K562 (cell line): ENCODE measurements around the gene SLC38A10. TPM values are rescaled to one million over a fixed set of nuclear protein-coding genes. Genes with fewer than 3 reads are reported as not detected.

ENCODE experiments used
- ATAC-seq: fragments of 200-7000 bp; cut with Tn5 transposase; 3 replicates; pipeline ENCODE4 v1.9.1; 2020; ENCODE audit warnings: moderate library complexity
- BruUV-seq: library from RNA; stranded (reverse); fragments of 400-500 nt; replicated peaks from 2 replicates; lab custom pipeline; 2021; lab: Mats Ljungman, UMichigan
- CTCF ChIA-PET: fragments of 300-600 bp; formaldehyde crosslinking; extraction: SDS; loops from one replicate; lab custom pipeline; 2021; ENCODE audit warnings: low intra/inter-chr PET ratio; lab: Yijun Ruan, JAX
- POLR2A ChIA-PET: fragments of 300-600, 350-650 bp; sonication (Branson Sonifier 250); formaldehyde crosslinking; extraction: SDS; loops from one replicate; lab custom pipeline; 2021; ENCODE audit warnings: antibody characterized with exemption, inconsistent platforms; lab: Yijun Ruan, JAX
- DNase-seq, 4 experiments: peaks; one replicate each; pipeline versions ENCODE4 v3.0.0 to v3.0.0-alpha.2; 2011 to 2018; ENCODE audit warnings: low spot score in 3 of 4, mixed read lengths in 3 of 4; ENCODE audit errors: extremely low read depth in 1 of 4
- FAIRE-seq: peaks from 2 replicates; lab custom pipeline; 2011; peaks lifted over from hg19 to GRCh38; lab: Jason Lieb, UNC
- H2AFZ ChIP-seq: 2 replicates; pipeline ENCODE4 v1.6.0; 2011; ENCODE audit warnings: low read depth, low read length, control low read depth, inconsistent platforms
- H3K27ac ChIP-seq: fragments of 200-600 bp; 3 replicates; pipeline ENCODE4 v1.8.0; 2011; ENCODE audit warnings: low read depth, mild to moderate bottlenecking, control low read depth, inconsistent platforms, low read length, moderate library complexity, mixed read lengths; ENCODE audit errors: extremely low read depth
- H3K27me3 ChIP-seq, 2 experiments: fragments of 300-600 bp in 1 of 2; 2 replicates in 1 of 2; 3 replicates in 1 of 2; pipeline versions ENCODE4 v1.6.0 to v1.8.0; 2011; ENCODE audit warnings: inconsistent platforms in 2 of 2, low read length in 2 of 2, mild to moderate bottlenecking in 1 of 2, mixed read lengths in 1 of 2, moderate library complexity in 1 of 2; ENCODE audit not compliant: control insufficient read depth in 2 of 2, insufficient read depth in 2 of 2
- H3K36me3 ChIP-seq: fragments of 300-600 bp; 3 replicates; pipeline ENCODE4 v1.8.0; 2011; ENCODE audit warnings: mild to moderate bottlenecking, low read length, inconsistent platforms; ENCODE audit not compliant: control insufficient read depth, insufficient read depth
- H3K4me1 ChIP-seq, 2 experiments: fragments of 200-600 bp in 1 of 2; replicated peaks in 1 of 2; 2 replicates in 1 of 2; 3 replicates in 1 of 2; pipeline versions ENCODE4 v1.5.1 to v1.8.0; 2011; ENCODE audit warnings: inconsistent platforms in 2 of 2, low read length in 2 of 2, mild to moderate bottlenecking in 1 of 2, mixed read lengths in 1 of 2, moderate library complexity in 1 of 2; ENCODE audit not compliant: control insufficient read depth in 2 of 2, insufficient read depth in 2 of 2
- H3K4me2 ChIP-seq: 2 replicates; pipeline ENCODE4 v1.6.1; 2011; ENCODE audit warnings: low read length, control low read depth, inconsistent platforms, mixed read lengths; ENCODE audit not compliant: insufficient read depth
- H3K4me3 ChIP-seq: fragments of 200-600 bp; sonication (generic), shearing (Covaris generic); 2 replicates; pipeline ENCODE4 v1.5.1; 2016; ENCODE audit warnings: control low read depth, inconsistent platforms
- H3K79me2 ChIP-seq: fragments of 200-600 bp; 3 replicates; pipeline ENCODE4 v1.8.0; 2011; ENCODE audit warnings: low read length, inconsistent platforms; ENCODE audit not compliant: control insufficient read depth, insufficient read depth
- H3K9ac ChIP-seq, 2 experiments: 2 replicates each; pipeline versions ENCODE4 v1.6.0 to v1.6.1; 2011; ENCODE audit warnings: low read depth in 2 of 2, low read length in 2 of 2, control low read depth in 1 of 2, inconsistent platforms in 1 of 2, mild to moderate bottlenecking in 1 of 2, mixed read lengths in 1 of 2; ENCODE audit not compliant: insufficient read depth in 1 of 2
- H3K9me1 ChIP-seq: one replicate; pipeline ENCODE4 v1.6.0; 2011; ENCODE audit warnings: inconsistent platforms, mild to moderate bottlenecking, low read length, moderate library complexity; ENCODE audit not compliant: control insufficient read depth, insufficient read depth
- H3K9me3 ChIP-seq: replicated peaks from 2 replicates; pipeline ENCODE4 v1.5.1; 2011; ENCODE audit warnings: low read depth, low read length, inconsistent platforms; ENCODE audit not compliant: control insufficient read depth, insufficient read depth
- H4K20me1 ChIP-seq: replicated peaks from 2 replicates; pipeline ENCODE4 v1.6.1; 2011; ENCODE audit warnings: low read length, inconsistent platforms, mixed read lengths; ENCODE audit not compliant: control insufficient read depth, insufficient read depth
- CHD2 ChIP-seq: IDR thresholded peaks from 2 replicates; pipeline ENCODE4 v1.6.1; 2011; ENCODE audit warnings: low read depth, low read length
- COPS2 ChIP-seq: fragments of 450-650 bp; conservative IDR thresholded peaks from 2 replicates; pipeline ENCODE4 v1.6.1; 2016; ENCODE audit warnings: mild to moderate bottlenecking, moderate library complexity
- ZBTB33 ChIP-seq: sonication (generic); formaldehyde crosslinking; IDR thresholded peaks from 2 replicates; pipeline ENCODE4 v1.8.1; 2023; ENCODE audit warnings: mild to moderate bottlenecking, missing genetic modification reagents
- ZBTB7A ChIP-seq: IDR thresholded peaks from 2 replicates; pipeline ENCODE4 v1.6.1; 2011; ENCODE audit warnings: low read depth, mild to moderate bottlenecking, low read length, moderate library complexity, borderline replicate concordance; ENCODE audit not compliant: control insufficient read depth
- WGBS: fragments of 100-300 bp; shearing (Covaris generic); methylation state at CpG from one replicate; pipeline ENCODE4 v1.1.6; 2016; ENCODE audit warnings: low coverage, mixed read lengths; ENCODE audit not compliant: insufficient coverage; ENCODE audit errors: missing lambda C conversion rate; 5-methylcytosine and 5-hydroxymethylcytosine counted together
- in situ Hi-C: fragments of 300-500 bp; cut with MboI; formaldehyde crosslinking; loops from 4 replicates; pipeline ENCODE4 v1.15.0; 2018; ENCODE audit warnings: inconsistent platforms, mixed read lengths
- intact Hi-C: fragments of 100-400 bp; cut with micrococcal nuclease; formaldehyde crosslinking; loops from 2 replicates; pipeline ENCODE4 v1.14.2; 2022
- polyA plus RNA-seq, 8 experiments: library from polyadenylated mRNA; depleted of rRNA in 4 of 8; stranded (reverse) in 5 of 8; unstranded in 3 of 8; fragments of >200 nt; fragmentation: Nextera tagmentation in 2 of 8; fragmentation: Illumina TruSeq in 1 of 8; extraction: Ambion mirVana in 2 of 8; extraction: Trizol in 1 of 8; gene quantifications; 2 replicates each; pipeline versions ENCODE4 v1.2.1 to v1.2.3, GENCODE V29; 2011 to 2014; ENCODE audit warnings: inconsistent platforms in 1 of 8, missing spikeins in 1 of 8
- total RNA-seq, 7 experiments: library from RNA; depleted of rRNA in 6 of 7; stranded (reverse); fragments of >200 nt in 6 of 7; fragmentation: Illumina TruSeq in 2 of 7; extraction: Trizol in 2 of 7; gene quantifications; 2 replicates each; pipeline versions ENCODE4 v1.2.1 to v1.2.3, GENCODE V29; 2011 to 2021; ENCODE audit warnings: low replicate concordance in 1 of 7

SLC38A10 gene
- total and polyA plus RNA-seq, 9 of the 15 experiments (the other 6 are each of a cell fraction or from before 2014, with no cell fraction given) = 0.45 to 54.2 (median 13.8) TPM

- POLR2A ChIA-PET = interaction anchor here (1.2 kb wide), 1 partner anchor 8 kb away, joined by 4 read pairs; no protein-coding TSS in a partner anchor
- H3K36me3 ChIP-seq = no peaks in the 10 kb centered on the region
- DNase-seq = no peak
- no peaks in the 10 kb centered on the region for H4K20me1 ChIP-seq
- peak overlapping the region; percentile 47 for H2AFZ ChIP-seq
- H3K9me1 ChIP-seq = no peaks in the 10 kb centered on the region
- no peak overlapping the region; the same call in 1 of the 2 replicates for H3K4me2 ChIP-seq
- H3K27me3 ChIP-seq = no peaks in the 10 kb centered on the region
- CTCF ChIA-PET = no interaction called here
- no TSS peak for BruUV-seq
- in situ Hi-C loops = no loop called here
- TF ChIP-seq COPS2 (no peak), CHD2 (no peak), ZBTB7A (peak; percentile 52; the same call in 1 of the 2 replicates), ZBTB33 (CRISPR knock-in tag) (0 out of 2 replicates have a peak, but pooled peaks have one; percentile 56)
- TF ChIP-seq, all 486 proteins: peak for 2
- no peaks in the 10 kb centered on the region for H3K9me3 ChIP-seq
- peaks cover 0 to 67% of the 10 kb centered on the region in 2 experiments; a peak in 2 of 5 replicates for H3K4me1 ChIP-seq
- H3K4me3 ChIP-seq = no peak overlapping the region
- no peaks in the 10 kb centered on the region for H3K79me2 ChIP-seq
- 56% methylated on average over 17 of the region's 17 CpGs for WGBS
- intact Hi-C loops = no loop called here
- no peak for ATAC-seq
- no peak overlapping the region for H3K27ac ChIP-seq
- FAIRE-seq = no peak
- H3K9ac ChIP-seq = no peak overlapping the region
These were observed 23.0 kb upstream of the SLC38A10 start for GRCh38 chr17:81317961-81318605.
